ENCODE results near the gene CLMP.

Gene CLMP, protein sequence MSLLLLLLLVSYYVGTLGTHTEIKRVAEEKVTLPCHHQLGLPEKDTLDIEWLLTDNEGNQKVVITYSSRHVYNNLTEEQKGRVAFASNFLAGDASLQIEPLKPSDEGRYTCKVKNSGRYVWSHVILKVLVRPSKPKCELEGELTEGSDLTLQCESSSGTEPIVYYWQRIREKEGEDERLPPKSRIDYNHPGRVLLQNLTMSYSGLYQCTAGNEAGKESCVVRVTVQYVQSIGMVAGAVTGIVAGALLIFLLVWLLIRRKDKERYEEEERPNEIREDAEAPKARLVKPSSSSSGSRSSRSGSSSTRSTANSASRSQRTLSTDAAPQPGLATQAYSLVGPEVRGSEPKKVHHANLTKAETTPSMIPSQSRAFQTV

GRCh38 chr11:123195188-123196059, at the start of gene CLMP:
TSS of gene CLMP (minus strand) at chr11:123195248. CDS start at chr11:123194940, 308 bp downstream.
- no peak within 1 kb of the TSS for H3K27ac ChIP-seq
- H3K9ac ChIP-seq, result peak within 1 kb of the TSS; percentile 8 to 57 (median 42); a peak in 15 of 22 replicates

GRCh38 chr11:123241874-123242543, 47.0 kb upstream of the CLMP start:
- no peak for TF ChIP-seq Cebpa-rat (IDR thresholded peaks at IDR 0.05)
- Histone ChIP-seq H3K4me2 (no peak overlapping the region), H4K20me1 (no peaks in the 10 kb centered on the region), H3K9ac (no peak overlapping the region), H3K27me3 (no peaks in the 10 kb centered on the region), H3K4me1 (peaks cover 8 to 33% (median 21%) of the 10 kb centered on the region in 10 experiments; a peak in 18 of 20 replicates), H3K9me3 (replicated peaks in 1 of 11) (no peaks in the 10 kb centered on the region), H3K4me3 (no peak overlapping the region), H3K36me3 (no peaks in the 10 kb centered on the region), H3K27ac (no peak overlapping the region)

More at GRCh38 chr11:123195188-123196059, at the start of gene CLMP:
- no peak for TF ChIP-seq Cebpa-rat (IDR thresholded peaks at IDR 0.05)
- Histone ChIP-seq H3K4me2 (peak within 1 kb of the TSS; percentile 78 to 99 (median 94)), H3K36me3 (no peaks in the 10 kb centered on the region), H3K4me1 (peaks cover 11 to 25% (median 19%) of the 10 kb centered on the region in 10 experiments), H4K20me1 (peaks cover 0 to 36% (median 12%) of the 10 kb centered on the region in 11 experiments; a peak in 14 of 22 replicates), H3K9me3 (replicated peaks in 1 of 11) (no peaks in the 10 kb centered on the region), H3K4me3 (peak within 1 kb of the TSS; percentile 36 to 70 (median 57)), H3K27me3 (peaks cover 62 to 88% (median 76%) of the 10 kb centered on the region in 11 experiments)

DNA sequence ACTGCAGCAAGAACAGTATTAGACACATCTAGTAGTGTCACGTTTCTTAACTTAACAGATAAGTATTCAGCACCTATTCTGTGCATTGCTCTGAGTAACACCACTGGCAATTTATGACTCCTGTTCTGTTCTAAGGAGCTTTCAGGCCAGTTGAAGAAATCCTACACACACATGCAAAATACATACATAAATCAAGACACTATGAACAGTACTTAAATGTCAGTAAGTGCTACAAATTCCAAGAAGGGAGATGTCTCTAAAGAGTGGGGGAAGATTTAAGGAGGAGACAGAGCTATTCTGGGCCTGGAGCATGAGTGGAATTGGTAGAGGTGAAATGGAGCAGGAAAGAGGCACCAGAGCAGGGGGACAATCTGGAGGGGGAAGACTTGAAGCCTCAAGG, 46.2 kb upstream of the CLMP start:
- Histone ChIP-seq H3K4me3 (no peak overlapping the region), H3K4me1 (peaks cover 5 to 29% (median 14%) of the 10 kb centered on the region in 10 experiments; a peak in 16 of 20 replicates)

DNA sequence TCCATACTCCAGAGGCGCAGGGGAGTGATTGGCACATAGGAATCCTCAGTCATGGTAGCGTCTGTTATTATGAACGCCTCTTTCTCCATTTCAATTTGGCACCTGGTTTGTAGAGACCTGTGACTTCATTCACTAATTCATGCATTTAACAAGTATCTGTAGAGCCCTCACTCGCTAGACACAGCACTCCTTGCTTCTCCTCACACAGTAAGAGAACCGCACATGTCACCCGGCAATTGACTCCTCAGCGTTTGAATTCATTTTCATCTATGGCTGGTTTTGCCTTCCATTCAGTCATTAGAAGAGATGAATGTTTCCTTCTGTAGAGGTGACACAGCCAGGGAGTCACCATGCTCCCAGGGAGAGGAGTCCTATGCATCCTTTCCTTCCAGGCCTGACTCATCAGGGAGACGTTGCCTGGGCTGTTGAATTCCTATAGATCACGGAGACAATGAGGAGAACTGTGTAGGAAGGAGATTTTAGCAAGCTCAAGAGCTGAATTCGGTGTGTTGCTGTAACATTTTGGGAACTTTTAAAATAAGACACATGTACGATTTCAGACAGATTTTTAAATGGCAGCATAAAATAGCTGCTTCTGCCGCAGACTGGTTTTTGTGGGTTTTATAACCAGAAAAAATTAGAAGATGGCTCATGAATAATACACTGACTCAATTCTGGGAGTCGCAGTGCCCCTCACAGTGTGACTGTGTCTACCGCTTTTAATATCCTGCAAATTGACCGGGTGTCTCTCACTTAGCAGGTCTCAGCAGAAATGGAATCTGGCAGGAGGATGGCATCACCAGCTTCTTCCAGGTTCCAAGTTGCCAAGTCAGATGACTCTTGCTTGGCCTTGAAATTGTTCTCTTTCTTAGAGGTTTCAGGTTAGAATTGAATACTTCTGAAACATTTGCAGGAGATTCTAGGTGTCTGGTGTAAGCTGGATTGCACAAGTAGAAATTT, 44.4 kb upstream of the CLMP start:
- no peaks in the 10 kb centered on the region for H4K20me1 ChIP-seq
- no peaks in the 10 kb centered on the region for H3K27me3 ChIP-seq
- H3K27ac ChIP-seq, result no peak overlapping the region
- peaks cover 0 to 23% (median 10%) of the 10 kb centered on the region in 10 experiments; a peak in 15 of 20 replicates for H3K4me1 ChIP-seq
- no peaks in the 10 kb centered on the region for H3K36me3 ChIP-seq
- H3K4me3 ChIP-seq, result no peak overlapping the region
- H3K9me3 ChIP-seq (replicated peaks in 1 of 11), result no peaks in the 10 kb centered on the region
- no peak overlapping the region for H3K9ac ChIP-seq
- TF ChIP-seq Cebpa-rat (IDR thresholded peaks at IDR 0.05), result no peak
- H3K4me2 ChIP-seq, result no peak overlapping the region

More for the DNA sequence above, 46.2 kb upstream of the CLMP start:
- no peak overlapping the region for H3K27ac ChIP-seq
- H3K9me3 ChIP-seq (replicated peaks in 1 of 11), result no peaks in the 10 kb centered on the region
- H3K4me2 ChIP-seq, result no peak overlapping the region
- H3K9ac ChIP-seq, result no peak overlapping the region
- no peaks in the 10 kb centered on the region for H3K36me3 ChIP-seq
- no peak for TF ChIP-seq Cebpa-rat (IDR thresholded peaks at IDR 0.05)
- H4K20me1 ChIP-seq, result no peaks in the 10 kb centered on the region
- H3K27me3 ChIP-seq, result no peaks in the 10 kb centered on the region

- Histone ChIP-seq H3K4me3 (no peak overlapping the region), H3K4me2 (no peak overlapping the region), H3K9me3 (replicated peaks in 1 of 11) (no peaks in the 10 kb centered on the region), H3K4me1 (peaks cover 7 to 32% (median 21%) of the 10 kb centered on the region in 10 experiments), H3K36me3 (no peaks in the 10 kb centered on the region), H3K27me3 (no peaks in the 10 kb centered on the region), H4K20me1 (no peaks in the 10 kb centered on the region), H3K27ac (no peak overlapping the region), H3K9ac (no peak overlapping the region)
- TF ChIP-seq Cebpa-rat (IDR thresholded peaks at IDR 0.05), result no peak
Measured at GRCh38 chr11:123238297-123238696, 43.2 kb upstream of the CLMP start.

DNA sequence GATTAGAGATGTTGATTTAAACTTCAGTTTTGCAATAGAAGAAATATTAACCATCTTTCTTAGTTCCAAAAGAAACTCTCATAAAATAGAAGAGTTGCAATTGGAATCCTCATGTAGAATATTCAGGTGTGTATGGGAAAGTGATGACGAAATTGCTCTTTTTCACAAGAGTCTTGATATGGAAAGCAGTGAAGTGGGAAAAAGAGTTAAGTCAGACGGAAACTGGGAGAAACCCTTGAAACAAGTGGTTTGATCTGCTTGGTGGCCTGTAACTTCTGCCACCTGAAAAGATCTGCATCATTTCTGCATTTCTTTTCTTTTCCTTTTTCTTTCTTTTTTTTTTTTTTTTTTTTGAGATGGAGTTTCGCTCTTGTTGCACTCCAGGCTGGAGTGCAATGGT, 41.8 kb upstream of the CLMP start:
- Histone ChIP-seq H3K9me3 (replicated peaks in 1 of 11) (no peaks in the 10 kb centered on the region), H3K4me1 (peaks cover 10 to 37% (median 25%) of the 10 kb centered on the region in 10 experiments), H4K20me1 (no peaks in the 10 kb centered on the region)

DNA sequence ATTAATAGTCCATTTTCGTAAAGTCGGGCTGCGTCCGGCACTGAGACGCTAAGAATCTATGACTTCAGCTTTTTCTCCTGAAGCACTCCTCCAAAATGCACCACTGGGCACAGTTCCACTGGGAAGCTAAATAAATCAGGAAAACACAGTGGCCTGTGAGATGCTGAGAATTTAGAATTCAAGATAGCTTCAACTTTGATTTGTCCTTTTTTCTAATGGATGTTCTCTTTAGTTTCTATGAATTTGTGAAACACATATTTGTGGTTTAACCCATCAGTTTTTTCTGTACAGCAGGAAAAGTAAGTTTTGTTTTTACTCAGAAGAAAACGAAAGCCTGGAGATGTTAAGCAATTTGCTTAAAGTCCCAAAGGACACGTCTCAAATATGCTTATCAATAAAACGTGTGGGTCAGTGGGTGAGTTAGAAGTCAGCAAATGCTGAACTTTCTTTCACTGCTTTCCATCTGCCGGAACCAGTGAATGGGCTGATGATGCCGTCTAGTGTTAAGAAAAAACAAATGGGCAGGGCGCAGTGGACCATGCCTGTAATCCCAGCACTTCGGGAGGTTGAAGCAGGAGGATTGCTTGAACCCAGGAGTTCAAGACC, 40.7 kb upstream of the CLMP start:
- Histone ChIP-seq H3K27ac (no peak overlapping the region), H3K9ac (no peak overlapping the region), H3K4me1 (peaks cover 10 to 37% (median 25%) of the 10 kb centered on the region in 10 experiments), H3K4me2 (peak overlapping the region in 7 of 11 experiments; percentile 23 to 40 (median 34); a peak in 8 of 22 replicates), H3K9me3 (replicated peaks in 1 of 11) (no peaks in the 10 kb centered on the region), H4K20me1 (no peaks in the 10 kb centered on the region), H3K36me3 (no peaks in the 10 kb centered on the region), H3K4me3 (no peak overlapping the region), H3K27me3 (no peaks in the 10 kb centered on the region)
- no peak for TF ChIP-seq Cebpa-rat (IDR thresholded peaks at IDR 0.05)

More for the DNA sequence above, 41.8 kb upstream of the CLMP start:
- TF ChIP-seq Cebpa-rat (IDR thresholded peaks at IDR 0.05), result no peak
- Histone ChIP-seq H3K9ac (no peak overlapping the region), H3K36me3 (no peaks in the 10 kb centered on the region), H3K27ac (no peak overlapping the region), H3K4me2 (no peak overlapping the region), H3K27me3 (no peaks in the 10 kb centered on the region), H3K4me3 (no peak overlapping the region)

All from BLaER1 treated with 17β-estradiol and CSF1 and Interleukin-3, amounts not matched to agents 10 nM and 100 nM (cell line).